Upper lobe of right lung (tissue), 1 donor: ENCODE data around the gene COPG2. TPM values are rescaled to one million over a fixed set of nuclear protein-coding genes. Genes with fewer than 3 reads are reported as not detected.

ENCODE experiments used
- ATAC-seq: fragments of 200-7000 bp; cut with Tn5 transposase; one replicate; pipeline ENCODE4 v1.9.1; 2020; ENCODE audit warnings: mild to moderate bottlenecking, moderate library complexity
- DNase-seq: peaks from one replicate; pipeline ENCODE4 v3.0.0-alpha.2; 2020
- H3K27ac ChIP-seq: fragments of 200-600 bp; one replicate; pipeline ENCODE4 v1.8.0; 2022
- H3K27me3 ChIP-seq: fragments of 200-600 bp; one replicate; pipeline ENCODE4 v1.8.0; 2022; ENCODE audit warnings: mild to moderate bottlenecking
- H3K36me3 ChIP-seq: fragments of 200-600 bp; one replicate; pipeline ENCODE4 v1.8.0; 2022
- H3K4me1 ChIP-seq: fragments of 200-600 bp; one replicate; pipeline ENCODE4 v1.8.0; 2022
- H3K4me3 ChIP-seq: fragments of 200-600 bp; one replicate; pipeline ENCODE4 v1.8.0; 2022; ENCODE audit warnings: mild to moderate bottlenecking
- H3K9me3 ChIP-seq: fragments of 200-600 bp; one replicate; pipeline ENCODE4 v1.8.0; 2022
- intact Hi-C: fragments of 100-400 bp; cut with DNase I; formaldehyde crosslinking; loops from one replicate; pipeline ENCODE4 v1.11.0; 2022
- total RNA-seq: library from RNA; stranded (reverse); fragmentation: NEBNext Ultra II Directional; extraction: Animal tissue kit (Norgen Biotek cat#: 25700); gene quantifications from one replicate; pipeline ENCODE4 v1.2.1, GENCODE V29; 2021
- TF ChIP-seq, protein P1 (sequence below): fragments of 200-600 bp; IDR thresholded peaks from one replicate; pipeline ENCODE4 v1.8.0; 2022; ENCODE audit warnings: antibody characterized with exemption
- donor health status: DM: no; HTN: yes; CAD: no; lungs with severe emphysema.

COPG2 gene
- total RNA-seq, 1 donor from 2014 or later: 16.3 TPM

GRCh38 chr7:130689683-130690082 lies 21.1 kb upstream of the COPG2 start:
- intact Hi-C loops: no loop called here
- ATAC-seq: no peak
- TF ChIP-seq, protein P1, sequence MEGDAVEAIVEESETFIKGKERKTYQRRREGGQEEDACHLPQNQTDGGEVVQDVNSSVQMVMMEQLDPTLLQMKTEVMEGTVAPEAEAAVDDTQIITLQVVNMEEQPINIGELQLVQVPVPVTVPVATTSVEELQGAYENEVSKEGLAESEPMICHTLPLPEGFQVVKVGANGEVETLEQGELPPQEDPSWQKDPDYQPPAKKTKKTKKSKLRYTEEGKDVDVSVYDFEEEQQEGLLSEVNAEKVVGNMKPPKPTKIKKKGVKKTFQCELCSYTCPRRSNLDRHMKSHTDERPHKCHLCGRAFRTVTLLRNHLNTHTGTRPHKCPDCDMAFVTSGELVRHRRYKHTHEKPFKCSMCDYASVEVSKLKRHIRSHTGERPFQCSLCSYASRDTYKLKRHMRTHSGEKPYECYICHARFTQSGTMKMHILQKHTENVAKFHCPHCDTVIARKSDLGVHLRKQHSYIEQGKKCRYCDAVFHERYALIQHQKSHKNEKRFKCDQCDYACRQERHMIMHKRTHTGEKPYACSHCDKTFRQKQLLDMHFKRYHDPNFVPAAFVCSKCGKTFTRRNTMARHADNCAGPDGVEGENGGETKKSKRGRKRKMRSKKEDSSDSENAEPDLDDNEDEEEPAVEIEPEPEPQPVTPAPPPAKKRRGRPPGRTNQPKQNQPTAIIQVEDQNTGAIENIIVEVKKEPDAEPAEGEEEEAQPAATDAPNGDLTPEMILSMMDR: no peak
- no peaks in the 10 kb centered on the region for H3K9me3 ChIP-seq
- no peaks in the 10 kb centered on the region for H3K36me3 ChIP-seq
- no peaks in the 10 kb centered on the region for H3K27me3 ChIP-seq
- no peak overlapping the region for H3K27ac ChIP-seq
- H3K4me1 ChIP-seq: no peaks in the 10 kb centered on the region
- DNase-seq: no peak
- H3K4me3 ChIP-seq: no peak overlapping the region

DNA sequence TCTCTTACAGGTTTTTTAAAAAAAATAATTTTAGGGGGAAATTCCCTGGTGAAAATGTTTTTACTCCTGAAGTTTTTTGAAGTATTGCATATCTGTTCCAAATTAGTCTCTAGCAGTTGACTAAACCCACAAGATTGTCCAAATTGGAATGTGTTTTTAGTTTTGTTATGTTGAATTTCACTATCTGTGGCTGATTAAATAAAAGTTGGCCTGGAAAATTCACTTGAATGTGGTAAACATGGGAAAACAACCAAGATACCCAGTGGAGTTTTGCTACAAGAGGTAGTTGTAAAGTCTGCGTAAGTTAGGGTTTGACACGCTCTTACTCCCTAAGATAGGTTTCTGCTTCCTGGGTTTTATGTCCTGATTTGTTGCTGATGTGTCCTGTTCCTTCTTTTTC lies 14.5 kb upstream of the COPG2 start:
- Histone ChIP-seq H3K27me3 (no peaks in the 10 kb centered on the region), H3K4me3 (no peak overlapping the region), H3K36me3 (no peaks in the 10 kb centered on the region), H3K9me3 (no peaks in the 10 kb centered on the region), H3K27ac (no peak overlapping the region), H3K4me1 (no peaks in the 10 kb centered on the region)
- ATAC-seq (no peak), DNase-seq (no peak)
- TF ChIP-seq, protein P1: no peak
- intact Hi-C loops: no loop called here

- H3K4me1 ChIP-seq: peaks cover 2% of the 10 kb centered on the region
- TF ChIP-seq, protein P1: no peak
- H3K27ac ChIP-seq: no peak overlapping the region
- H3K27me3 ChIP-seq: no peaks in the 10 kb centered on the region
- no peak for DNase-seq
- no peaks in the 10 kb centered on the region for H3K36me3 ChIP-seq
- no peak overlapping the region for H3K4me3 ChIP-seq
- ATAC-seq: no peak
- no peaks in the 10 kb centered on the region for H3K9me3 ChIP-seq
- intact Hi-C loops: no loop called here
Measured at GRCh38 chr7:130674456-130674855, 5.9 kb upstream of the COPG2 start.

- intact Hi-C loops: no loop called here
- Histone ChIP-seq H3K4me3 (no peak overlapping the region), H3K27ac (no peak overlapping the region), H3K9me3 (no peaks in the 10 kb centered on the region), H3K36me3 (no peaks in the 10 kb centered on the region), H3K27me3 (no peaks in the 10 kb centered on the region), H3K4me1 (peaks cover 8% of the 10 kb centered on the region)
- DNase-seq (no peak), ATAC-seq (no peak)
- TF ChIP-seq, protein P1: no peak
Measured at GRCh38 chr7:130673066-130673465, 4.5 kb upstream of the COPG2 start.

- no peak for DNase-seq
- no peak overlapping the region for H3K4me3 ChIP-seq
- intact Hi-C loops: no loop called here
Measured at GRCh38 chr7:130672146-130672545, 3.6 kb upstream of the COPG2 start.

More at GRCh38 chr7:130672146-130672545, 3.6 kb upstream of the COPG2 start:
- Histone ChIP-seq H3K27me3 (no peaks in the 10 kb centered on the region), H3K27ac (no peak overlapping the region), H3K9me3 (no peaks in the 10 kb centered on the region), H3K36me3 (no peaks in the 10 kb centered on the region), H3K4me1 (peaks cover 8% of the 10 kb centered on the region)
- ATAC-seq: no peak
- TF ChIP-seq, protein P1: no peak
